NAMALWA (cell line): Measurements from ENCODE around the gene EPB41L4B.

Source experiments
- DNase-seq: peaks from one replicate; pipeline ENCODE4 v3.0.0-alpha.2; 2015; ENCODE audit warnings: low spot score

Gene EPB41L4B

GRCh38 chr9:109199676-109200075, 121.2 kb downstream of the EPB41L4B start:
- no peak for DNase-seq

DNA sequence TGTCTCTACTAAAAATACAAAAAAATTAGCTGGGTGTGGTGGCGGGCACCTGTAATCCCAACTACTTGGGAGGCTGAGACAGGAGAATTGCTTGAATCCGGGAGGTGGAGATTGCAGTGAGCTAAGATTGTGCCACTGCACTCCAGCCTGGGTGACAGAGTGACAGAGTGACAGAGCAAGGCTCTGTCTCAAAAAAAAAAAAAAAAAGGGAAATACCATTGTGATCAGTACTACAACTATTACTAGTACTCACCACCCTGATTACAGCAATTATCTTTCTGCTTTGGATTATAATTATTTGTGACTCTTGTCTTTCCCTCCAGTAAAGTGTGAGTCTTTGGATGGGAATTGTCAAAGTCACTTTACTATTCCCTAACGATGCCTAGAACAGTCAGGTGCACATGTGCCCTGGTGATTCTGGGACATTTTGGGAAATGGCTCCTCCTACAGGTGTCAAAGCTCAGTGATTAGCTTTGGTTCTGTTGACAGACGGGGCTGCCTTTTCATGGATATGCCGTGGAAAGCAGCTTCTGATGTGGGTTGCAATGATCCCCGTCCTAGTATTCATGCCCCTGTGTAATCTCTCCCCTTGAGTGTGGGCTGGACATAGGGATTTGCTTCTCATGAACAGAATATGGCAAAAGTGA, 122.0 kb downstream of the EPB41L4B start:
- DNase-seq: no peak

GRCh38 chr9:109193974-109194556, 126.8 kb downstream of the EPB41L4B start:
- DNase-seq: no peak

GRCh38 chr9:109192732-109193361, 128.0 kb downstream of the EPB41L4B start:
- DNase-seq: peak; percentile 14

DNA sequence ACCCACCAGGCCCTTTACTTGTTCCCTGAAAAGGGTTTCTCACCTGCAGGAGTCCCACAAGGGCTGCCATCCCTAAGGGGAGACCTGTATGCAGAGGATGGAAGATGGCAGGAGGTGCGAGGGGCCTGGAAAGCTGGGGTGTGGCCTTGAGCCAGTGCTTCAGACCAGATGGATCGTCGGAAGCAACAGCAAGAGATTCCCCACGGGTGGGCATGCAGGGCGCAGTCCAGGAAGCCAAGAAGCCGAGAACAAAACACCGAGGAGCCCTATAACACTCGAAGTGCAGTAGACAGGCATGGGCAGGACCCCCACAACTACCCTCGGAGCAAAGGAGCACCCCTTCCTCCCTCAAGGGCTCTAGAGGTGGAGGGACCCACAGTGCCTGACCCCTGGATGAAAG, 129.1 kb downstream of the EPB41L4B start:
- no peak for DNase-seq

- no peak for DNase-seq
Measured at GRCh38 chr9:109190151-109190550, 130.7 kb downstream of the EPB41L4B start.

DNA sequence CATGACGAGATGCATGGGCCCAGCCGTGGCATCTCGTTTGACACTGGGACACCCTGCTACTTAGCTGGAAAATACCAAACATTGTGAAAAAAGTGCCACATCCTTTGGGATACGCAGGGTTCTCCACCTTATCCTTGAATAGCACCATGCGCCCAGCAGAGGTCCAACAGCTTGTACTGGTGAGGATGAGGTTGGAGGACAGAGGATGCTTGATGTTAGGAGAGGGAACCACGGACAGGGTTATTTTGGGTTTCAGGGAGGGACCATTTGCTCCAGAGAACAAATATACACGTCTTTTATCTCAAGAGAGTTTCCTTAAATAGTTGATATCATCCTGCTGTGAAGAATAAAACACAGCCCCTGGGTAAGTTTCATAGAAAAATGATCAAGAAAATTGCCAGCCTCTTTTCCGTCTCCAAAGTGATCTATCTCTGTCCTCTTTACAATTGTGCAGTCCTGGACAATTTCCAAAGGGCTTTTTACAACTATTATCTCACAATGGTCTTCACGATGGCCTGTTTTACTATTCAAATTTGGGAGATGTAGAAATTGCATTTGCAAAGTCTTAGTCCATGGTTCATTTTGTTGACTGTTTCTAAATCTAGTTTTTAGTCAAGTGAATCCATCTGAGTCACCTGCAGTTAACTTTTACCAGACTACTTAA, 133.9 kb downstream of the EPB41L4B start:
- DNase-seq: no peak

DNA sequence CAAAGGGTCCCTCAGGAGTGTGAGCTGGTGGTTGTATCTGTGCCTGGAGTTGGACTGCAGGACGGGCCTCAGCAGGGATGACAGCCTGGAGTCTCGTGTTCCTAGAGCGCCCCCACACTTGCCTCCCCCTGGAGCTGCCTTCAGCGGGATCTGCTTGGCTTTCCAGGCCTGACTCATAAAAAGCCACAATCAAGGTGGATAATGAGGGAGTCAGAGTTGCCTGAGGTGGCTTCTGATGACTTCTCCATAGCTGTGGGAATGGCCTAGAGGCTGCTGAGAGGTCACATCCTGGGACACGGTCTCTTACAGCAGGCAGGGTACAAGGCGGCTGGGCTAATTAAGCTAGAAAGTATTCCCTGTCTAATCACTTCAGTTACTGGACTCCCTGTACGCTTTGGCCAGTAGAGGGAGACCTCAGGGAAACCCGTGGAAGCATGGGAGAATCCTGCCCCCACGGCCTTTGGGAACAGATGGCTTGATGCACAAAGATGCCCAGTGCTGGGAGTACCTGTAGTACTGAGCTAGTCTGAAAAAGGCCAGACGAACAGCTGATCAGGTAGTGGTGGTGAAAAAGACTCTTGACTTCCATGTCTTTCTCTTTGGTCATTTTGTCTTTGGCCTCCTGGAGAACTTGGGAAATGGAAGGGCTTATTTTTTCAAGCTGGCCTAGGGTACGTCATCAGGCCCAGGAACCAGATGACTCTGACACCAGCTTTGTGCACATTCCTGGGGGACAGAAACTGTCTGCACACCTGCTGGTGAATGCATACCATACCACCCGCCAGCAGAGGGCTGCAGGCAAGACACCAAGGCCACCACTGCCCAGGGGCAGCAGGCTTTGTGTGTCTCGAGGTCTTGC, 137.7 kb downstream of the EPB41L4B start:
- peak; percentile 39 for DNase-seq

GRCh38 chr9:109182550-109182939, 138.3 kb downstream of the EPB41L4B start:
- DNase-seq: no peak

GRCh38 chr9:109181284-109181683, 139.6 kb downstream of the EPB41L4B start:
- DNase-seq: no peak

- no peak for DNase-seq
Measured at GRCh38 chr9:109179801-109180523, 140.9 kb downstream of the EPB41L4B start.

DNA sequence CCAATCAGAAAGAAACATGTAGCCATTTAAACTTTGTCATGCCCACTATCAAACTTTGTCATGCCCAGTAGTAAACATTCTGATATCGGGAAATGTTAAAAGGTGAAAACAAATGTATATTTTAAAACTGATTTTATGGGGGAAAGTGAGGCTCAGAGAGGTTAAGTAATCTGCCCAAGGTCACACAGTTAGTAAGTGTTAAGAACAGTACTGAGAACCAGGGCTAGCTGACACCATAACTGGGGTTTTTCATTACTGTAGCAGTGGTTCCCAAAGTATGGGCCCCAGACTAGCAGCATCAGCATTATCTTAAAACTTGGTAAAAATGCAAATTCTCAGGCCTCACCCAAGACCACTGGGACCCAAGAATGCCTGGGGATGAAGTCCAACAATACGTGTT, 143.9 kb downstream of the EPB41L4B start:
- DNase-seq: no peak

- no peak for DNase-seq
Measured at GRCh38 chr9:109176386-109176785, 144.5 kb downstream of the EPB41L4B start.

GRCh38 chr9:109172935-109173334, 147.9 kb downstream of the EPB41L4B start:
- no peak for DNase-seq

DNA sequence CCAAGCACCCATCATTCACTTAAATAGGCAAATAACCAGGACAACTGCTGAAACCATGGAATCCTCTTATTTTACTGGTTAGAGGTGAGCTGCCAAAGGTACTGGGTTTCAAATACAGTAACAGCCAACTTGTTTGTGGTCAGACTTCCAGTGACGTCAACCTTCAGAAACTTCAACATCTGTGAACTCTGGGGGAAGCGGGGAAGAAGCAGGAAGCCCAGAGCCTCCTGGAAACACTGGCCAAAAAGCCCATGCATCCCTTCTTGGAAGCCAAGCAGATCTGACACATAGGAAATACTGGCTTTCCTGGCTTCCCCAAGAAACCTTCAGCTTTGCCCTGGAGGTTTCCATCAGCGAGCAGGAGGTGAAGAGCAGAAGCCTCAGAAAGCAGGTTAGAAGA, 148.9 kb downstream of the EPB41L4B start:
- DNase-seq: no peak

DNA sequence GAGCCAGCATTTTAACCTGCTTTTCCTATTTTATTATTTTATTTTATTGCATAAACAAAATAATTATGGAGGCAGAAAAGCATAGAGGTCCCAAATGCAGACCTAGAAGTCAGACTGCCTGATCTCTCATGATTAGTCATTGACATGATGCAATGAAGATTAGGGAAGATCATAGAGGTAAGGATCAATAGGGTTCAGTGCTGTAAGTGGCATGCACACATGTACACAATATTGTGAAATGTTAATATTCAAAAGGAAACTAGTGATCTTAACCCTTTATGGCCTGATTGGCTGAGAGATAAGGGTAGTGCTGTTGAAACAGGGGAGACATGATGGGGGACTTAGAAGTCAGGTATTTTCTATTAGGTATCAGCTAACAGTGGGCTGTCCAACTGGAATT, 152.7 kb downstream of the EPB41L4B start:
- DNase-seq: no peak

GRCh38 chr9:109167716-109168115, 153.1 kb downstream of the EPB41L4B start:
- DNase-seq: no peak

DNA sequence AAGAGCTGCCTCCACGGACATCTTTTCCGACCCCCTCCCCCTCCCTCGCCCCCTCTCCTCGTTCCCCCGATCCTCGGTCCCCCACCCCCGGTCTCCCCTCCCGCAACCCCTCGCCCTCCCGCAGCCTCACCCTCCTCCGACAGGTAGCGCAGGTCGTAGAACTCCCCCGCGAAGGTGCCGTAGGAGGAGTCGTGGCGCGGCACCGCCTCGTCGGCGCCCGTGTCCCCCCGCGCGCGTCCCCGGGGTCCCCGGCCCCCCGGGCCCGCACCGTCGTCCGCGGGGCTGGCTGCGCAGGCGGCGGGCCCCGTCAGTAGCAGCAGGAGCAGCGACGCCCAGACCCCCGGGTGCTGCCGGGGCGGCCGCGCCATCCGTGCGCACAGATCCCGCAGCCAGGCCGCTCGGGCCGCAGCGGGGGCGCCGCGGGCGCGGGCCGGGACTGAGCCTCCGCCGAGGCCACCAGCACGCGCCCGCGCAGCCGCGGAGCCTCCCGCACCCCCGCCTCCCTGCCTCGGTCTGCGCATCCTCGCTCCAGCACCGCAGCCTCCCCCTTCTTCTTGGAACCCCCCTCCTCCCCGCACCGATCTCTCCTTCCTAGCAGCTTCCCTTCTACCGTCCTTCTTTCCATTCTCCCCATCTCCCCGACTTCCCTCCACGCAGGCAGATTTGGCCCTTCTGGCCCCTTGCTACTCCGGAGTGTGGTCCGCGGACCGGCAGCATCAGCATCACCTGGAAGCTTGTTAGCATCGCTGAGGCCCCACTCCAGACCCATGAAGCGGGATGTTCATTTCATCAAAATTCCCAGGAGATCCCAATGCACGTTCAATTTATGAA, 153.9 kb downstream of the EPB41L4B start, which contains the start of gene FRRS1L:
Gene FRRS1L, minus strand, starts transcription at position 479 of the 831 bp plus-strand sequence. Its CDS starts 111 bp downstream, at position 368.
- no peak for DNase-seq

DNA sequence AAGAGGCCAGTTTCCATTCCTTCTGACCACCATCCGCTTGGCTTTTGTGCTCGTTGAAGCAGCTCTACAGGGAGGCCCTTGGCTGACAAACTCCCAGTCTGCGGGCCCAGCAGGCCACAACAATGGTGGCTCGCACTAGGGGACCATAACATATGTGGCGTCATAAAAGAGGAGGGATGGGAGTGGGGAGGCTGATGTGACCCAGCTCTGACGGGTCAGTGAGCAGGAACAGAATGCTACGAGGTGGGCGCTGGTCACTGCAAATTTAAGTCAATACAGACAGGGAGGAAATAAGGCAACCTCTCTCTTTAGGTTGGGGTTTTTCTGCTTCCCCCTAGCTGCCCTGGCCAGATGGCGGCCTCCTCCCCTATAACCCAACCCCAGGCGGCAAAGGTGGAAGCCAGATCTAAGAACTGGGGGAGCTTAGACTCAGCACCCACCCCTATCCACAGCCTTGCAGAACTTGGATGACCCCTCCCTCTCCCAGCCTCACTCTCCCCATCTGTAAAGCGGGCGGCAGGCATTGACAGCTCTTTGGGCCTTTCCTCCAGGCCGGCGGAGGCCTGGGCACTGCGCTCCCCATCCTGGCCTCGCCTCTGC, 154.6 kb downstream of the EPB41L4B start:
- no peak for DNase-seq

GRCh38 chr9:109164042-109164441, 156.8 kb downstream of the EPB41L4B start:
- peak; percentile 47 for DNase-seq
